IMR-90 (cell line): ENCODE results near the gene LIMS2. TPM values are rescaled to one million over a fixed set of nuclear protein-coding genes. Genes with fewer than 3 reads are reported as not detected.

Source experiments
- ATAC-seq: fragments of 200-7000 bp; cut with Tn5 transposase; 2 replicates; pipeline ENCODE4 v1.9.1; 2020; ENCODE audit warnings: low read depth, mild to moderate bottlenecking, moderate library complexity
- BruUV-seq: library from RNA; stranded (reverse); fragments of 400-500 nt; replicated peaks from 2 replicates; lab custom pipeline; 2021; lab: Mats Ljungman, UMichigan
- CTCF ChIA-PET: fragments of 300-600 bp; formaldehyde crosslinking; extraction: SDS; loops from one replicate; lab custom pipeline; 2021; ENCODE audit warnings: antibody characterized with exemption; lab: Yijun Ruan, JAX
- POLR2A ChIA-PET: fragments of 300-600 bp; sonication (Branson Sonifier 250); formaldehyde crosslinking; loops from one replicate; lab custom pipeline; 2022; ENCODE audit warnings: antibody characterized with exemption; ENCODE audit not compliant: unreplicated experiment; lab: Charles Lee
- DNase-seq: peaks from one replicate; pipeline ENCODE4 v3.0.0; 2013
- H2AFZ ChIP-seq: replicated peaks from 2 replicates; pipeline ENCODE3; 2013; ENCODE audit warnings: low read length, mild to moderate bottlenecking; ENCODE audit not compliant: poor library complexity
- H2AK5ac ChIP-seq: 2 replicates; pipeline ENCODE4 v1.6.1; 2013; ENCODE audit warnings: low read depth, low read length, inconsistent platforms
- H2AK9ac ChIP-seq: replicated peaks from 2 replicates; pipeline ENCODE3; 2013; ENCODE audit warnings: mild to moderate bottlenecking, low read depth, low read length, moderate library complexity; ENCODE audit not compliant: poor library complexity
- H2BK120ac ChIP-seq: 2 replicates; pipeline ENCODE4 v1.6.1; 2013; ENCODE audit warnings: low read depth, low read length, inconsistent platforms
- H2BK15ac ChIP-seq: 3 replicates; pipeline ENCODE4 v1.6.1; 2013; ENCODE audit warnings: low read depth, low read length, inconsistent platforms
- H2BK20ac ChIP-seq: 2 replicates; pipeline ENCODE4 v1.6.1; 2013; ENCODE audit warnings: low read depth, mild to moderate bottlenecking, inconsistent platforms, low read length, moderate library complexity
- H2BK5ac ChIP-seq: 2 replicates; pipeline ENCODE4 v1.6.1; 2013; ENCODE audit warnings: mild to moderate bottlenecking, low read depth, low read length, inconsistent platforms; ENCODE audit not compliant: poor library complexity, severe bottlenecking
- H3K14ac ChIP-seq: replicated peaks from 2 replicates; pipeline ENCODE4 v1.6.1; 2013; ENCODE audit warnings: low read depth, low read length, inconsistent platforms
- H3K18ac ChIP-seq: 2 replicates; pipeline ENCODE4 v1.6.1; 2013; ENCODE audit warnings: low read depth, low read length, control low read depth
- H3K23ac ChIP-seq: 2 replicates; pipeline ENCODE4 v1.6.1; 2013; ENCODE audit warnings: low read depth, low read length, inconsistent platforms
- H3K27ac ChIP-seq: 2 replicates; pipeline ENCODE4 v1.5.1; 2013; ENCODE audit warnings: mild to moderate bottlenecking, control low read depth, low read length; ENCODE audit not compliant: insufficient read depth
- H3K27me3 ChIP-seq: 2 replicates; pipeline ENCODE4 v1.6.1; 2013; ENCODE audit warnings: low read length; ENCODE audit not compliant: control insufficient read depth, insufficient read depth
- H3K36me3 ChIP-seq: 2 replicates; pipeline ENCODE4 v1.6.1; 2013; ENCODE audit warnings: low read length, mixed read lengths; ENCODE audit not compliant: control insufficient read depth, insufficient read depth
- H3K4ac ChIP-seq: 2 replicates; pipeline ENCODE4 v1.6.1; 2013; ENCODE audit warnings: low read depth, low read length, inconsistent platforms
- H3K4me1 ChIP-seq: 2 replicates; pipeline ENCODE4 v1.6.1; 2013; ENCODE audit warnings: low read length, mixed read lengths; ENCODE audit not compliant: control insufficient read depth, insufficient read depth
- H3K4me2 ChIP-seq: 2 replicates; pipeline ENCODE4 v1.6.1; 2013; ENCODE audit warnings: low read depth, mild to moderate bottlenecking, control low read depth, low read length, moderate library complexity
- H3K4me3 ChIP-seq: 2 replicates; pipeline ENCODE4 v1.5.1; 2013; ENCODE audit warnings: low read depth, mild to moderate bottlenecking, control low read depth, low read length, moderate library complexity; ENCODE audit not compliant: insufficient read depth
- H3K56ac ChIP-seq: 2 replicates; pipeline ENCODE4 v1.6.1; 2013; ENCODE audit warnings: low read length, inconsistent platforms; ENCODE audit not compliant: insufficient read depth; ENCODE audit errors: extremely low read depth
- H3K79me1 ChIP-seq, 2 experiments: 2 replicates each; pipeline ENCODE4 v1.6.1; 2013; ENCODE audit warnings: low read length in 2 of 2, inconsistent platforms in 1 of 2, low read depth in 1 of 2
- H3K9ac ChIP-seq: 2 replicates; pipeline ENCODE4 v1.6.1; 2013; ENCODE audit warnings: low read depth, low read length, control low read depth
- H3K9me1 ChIP-seq: 2 replicates; pipeline ENCODE4 v1.6.1; 2013; ENCODE audit warnings: low read length, inconsistent platforms; ENCODE audit not compliant: insufficient read depth
- H3K9me3 ChIP-seq: 2 replicates; pipeline ENCODE4 v1.6.1; 2013; ENCODE audit warnings: low read length; ENCODE audit not compliant: control insufficient read depth, insufficient read depth
- H4K20me1 ChIP-seq: 2 replicates; pipeline ENCODE4 v1.6.1; 2013; ENCODE audit warnings: low read length, inconsistent platforms; ENCODE audit not compliant: insufficient read depth
- H4K5ac ChIP-seq: 2 replicates; pipeline ENCODE4 v1.6.1; 2013; ENCODE audit warnings: mild to moderate bottlenecking, low read depth, low read length, control low read depth
- H4K8ac ChIP-seq, 2 experiments: 2 replicates each; pipeline ENCODE4 v1.6.1; 2013; ENCODE audit warnings: low read depth in 2 of 2, low read length in 2 of 2, control low read depth in 1 of 2, inconsistent platforms in 1 of 2
- H4K91ac ChIP-seq: 2 replicates; pipeline ENCODE4 v1.6.1; 2013; ENCODE audit warnings: low read depth, low read length, inconsistent platforms; ENCODE audit not compliant: insufficient read depth
- CEBPB ChIP-seq: IDR thresholded peaks from 2 replicates; pipeline ENCODE4 v1.6.1; 2012; ENCODE audit warnings: low read depth, low read length, improper control_type of control experiment
- CHD1 ChIP-seq: IDR thresholded peaks from 2 replicates; pipeline ENCODE4 v1.6.1; 2012; ENCODE audit warnings: low read depth, low read length, improper control_type of control experiment
- NFE2L2 ChIP-seq: fragments of 150-350 bp; IDR thresholded peaks from 2 replicates; pipeline ENCODE4 v1.6.1; 2016; ENCODE audit warnings: low read depth, mild to moderate bottlenecking, low read length
- POLR2A ChIP-seq: IDR thresholded peaks from 2 replicates; pipeline ENCODE4 v1.6.1; 2012; ENCODE audit warnings: mild to moderate bottlenecking, low read depth, low read length
- RAD21 ChIP-seq: IDR thresholded peaks from 2 replicates; pipeline ENCODE4 v1.6.1; 2012; ENCODE audit warnings: low read length, improper control_type of control experiment
- WGBS, 2 experiments: methylation state at CpG; one replicate each; pipeline versions ENCODE4 v1.1.5 to v1.1.7; 2013; ENCODE audit warnings: missing lambda C conversion rate in 2 of 2; ENCODE audit not compliant: insufficient read length in 1 of 2; ENCODE audit errors: extremely low coverage in 2 of 2; 5-methylcytosine and 5-hydroxymethylcytosine counted together
- dilution Hi-C: fragments of 300-500 bp; cut with HindIII; formaldehyde crosslinking; loops from one replicate; pipeline ENCODE4 v1.14.3; 2018; ENCODE audit warnings: low sequenced_read_pairs; ENCODE audit not compliant: unreplicated experiment
- in situ Hi-C: fragments of 300-500 bp; cut with MboI; formaldehyde crosslinking; loops from 3 replicates; pipeline ENCODE4 v1.14.3; 2019; ENCODE audit warnings: low sequenced_read_pairs, inconsistent platforms, mixed read lengths
- intact Hi-C: fragments of 100-400 bp; cut with micrococcal nuclease; formaldehyde crosslinking; loops from 2 replicates; pipeline ENCODE4 v1.10.0; 2022
- polyA plus RNA-seq, 3 experiments: library from polyadenylated mRNA; depleted of rRNA; stranded (reverse); fragments of >200 nt; gene quantifications; 2 replicates each; pipeline ENCODE4 v1.2.3, GENCODE V29; 2012; ENCODE audit warnings: low replicate concordance in 1 of 3
- total RNA-seq: library from RNA; depleted of rRNA; stranded (reverse); fragments of >200 nt; gene quantifications from 2 replicates; pipeline ENCODE4 v1.2.3, GENCODE V29; 2012
- TF ChIP-seq, protein P1 (sequence below): conservative IDR thresholded peaks from 2 replicates; pipeline ENCODE4 v1.5.1; 2012; ENCODE audit warnings: mild to moderate bottlenecking, low read depth, low read length, improper control_type of control experiment

The LIMS2 gene
- total and polyA plus RNA-seq, 2 of the 4 experiments (the other 2 are of a cell fraction), result 1.3 to 18.8 TPM

DNA sequence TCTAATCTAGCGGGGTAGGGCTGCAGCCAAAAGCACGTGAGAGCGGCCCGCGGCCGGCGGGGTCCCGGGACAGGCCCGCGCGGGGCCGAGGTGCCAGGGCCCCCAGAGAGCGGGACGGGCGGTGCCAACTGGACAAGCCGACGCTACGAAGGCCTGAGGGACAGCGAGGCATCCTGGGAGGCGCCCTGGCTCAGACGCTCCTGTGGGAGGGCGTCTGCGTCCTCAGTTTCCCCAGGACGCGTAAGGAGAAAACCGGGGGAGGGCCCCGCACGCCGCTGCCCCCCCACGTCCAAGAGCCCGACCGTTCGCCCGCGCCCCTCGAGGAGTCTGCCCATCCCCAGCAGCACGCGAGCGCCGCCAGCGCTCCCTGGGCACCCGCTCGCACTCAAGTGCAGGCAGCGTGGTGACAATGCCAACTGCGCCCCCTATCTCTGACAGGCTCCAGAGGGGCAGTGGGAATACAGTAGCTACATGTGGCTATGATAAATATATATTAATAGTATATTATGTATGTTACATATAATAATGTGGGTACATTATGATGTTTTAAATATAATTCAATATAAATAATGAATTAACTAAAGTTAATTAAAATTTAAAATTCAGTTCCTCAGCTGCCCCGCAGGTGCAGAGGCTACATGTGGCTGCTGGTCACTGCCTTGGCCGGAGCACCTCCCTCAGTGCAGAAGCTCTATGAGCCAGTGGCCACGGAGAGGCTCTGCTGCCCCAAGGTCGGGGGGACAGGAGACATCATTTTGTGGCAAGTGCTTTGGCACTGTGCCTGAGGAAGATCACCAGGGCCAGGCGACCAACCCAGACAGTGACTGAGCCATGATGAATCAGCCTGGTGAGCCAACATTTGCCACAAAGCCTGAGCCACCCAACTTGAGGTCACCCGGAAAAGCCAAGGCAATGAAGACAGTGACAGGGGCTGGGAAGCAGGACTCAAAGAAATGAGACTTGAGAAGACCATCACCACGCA is 20.5 kb upstream of the LIMS2 start:
- Histone ChIP-seq H2BK20ac (no peak overlapping the region), H3K36me3 (no peaks in the 10 kb centered on the region), H3K4me3 (peak overlapping the region; percentile 33), H3K9me3 (peaks cover 3% of the 10 kb centered on the region), H4K8ac (no peak overlapping the region), H3K9me1 (peaks cover 9% of the 10 kb centered on the region), H4K20me1 (no peaks in the 10 kb centered on the region), H2BK5ac (no peak overlapping the region), H3K27ac (no peak overlapping the region), H3K56ac (no peak overlapping the region), H3K4me1 (0 out of 2 replicates have a peak, but pooled peaks cover 2% of the 10 kb centered on the region), H2AK9ac (peak overlapping the region; percentile 23), H3K4ac (no peak overlapping the region), H3K18ac (no peak overlapping the region), H3K23ac (no peak overlapping the region; the same call in 1 of the 2 replicates), H4K5ac (no peak overlapping the region), H3K79me1 (peaks cover 0 to 9% of the 10 kb centered on the region in 2 experiments; a peak in 2 of 4 replicates), H2AFZ (peak overlapping the region; percentile 84), H3K27me3 (no peaks in the 10 kb centered on the region), H2BK15ac (no peak overlapping the region), H3K4me2 (peak overlapping the region; percentile 10), H2AK5ac (no peak overlapping the region), H2BK120ac (no peak overlapping the region), H4K91ac (0 out of 2 replicates have a peak overlapping the region, but pooled peaks have one; percentile 26), H3K9ac (no peak overlapping the region), H3K14ac (no peak overlapping the region)
- ChIA-PET POLR2A (no interaction called here), CTCF (no interaction called here)
- dilution Hi-C loops, result no loop called here
- TF ChIP-seq CEBPB, result peak; percentile 27; the same call in 1 of the 2 replicates
- no peak for TF ChIP-seq POLR2A
- TF ChIP-seq, protein P1, sequence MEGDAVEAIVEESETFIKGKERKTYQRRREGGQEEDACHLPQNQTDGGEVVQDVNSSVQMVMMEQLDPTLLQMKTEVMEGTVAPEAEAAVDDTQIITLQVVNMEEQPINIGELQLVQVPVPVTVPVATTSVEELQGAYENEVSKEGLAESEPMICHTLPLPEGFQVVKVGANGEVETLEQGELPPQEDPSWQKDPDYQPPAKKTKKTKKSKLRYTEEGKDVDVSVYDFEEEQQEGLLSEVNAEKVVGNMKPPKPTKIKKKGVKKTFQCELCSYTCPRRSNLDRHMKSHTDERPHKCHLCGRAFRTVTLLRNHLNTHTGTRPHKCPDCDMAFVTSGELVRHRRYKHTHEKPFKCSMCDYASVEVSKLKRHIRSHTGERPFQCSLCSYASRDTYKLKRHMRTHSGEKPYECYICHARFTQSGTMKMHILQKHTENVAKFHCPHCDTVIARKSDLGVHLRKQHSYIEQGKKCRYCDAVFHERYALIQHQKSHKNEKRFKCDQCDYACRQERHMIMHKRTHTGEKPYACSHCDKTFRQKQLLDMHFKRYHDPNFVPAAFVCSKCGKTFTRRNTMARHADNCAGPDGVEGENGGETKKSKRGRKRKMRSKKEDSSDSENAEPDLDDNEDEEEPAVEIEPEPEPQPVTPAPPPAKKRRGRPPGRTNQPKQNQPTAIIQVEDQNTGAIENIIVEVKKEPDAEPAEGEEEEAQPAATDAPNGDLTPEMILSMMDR, result peak; percentile 50
- no peak for TF ChIP-seq NFE2L2
- no peak for TF ChIP-seq CHD1
- peak; percentile 43; the same call in 1 of the 2 replicates for TF ChIP-seq RAD21
- DNase-seq, result peak; percentile 40
- in situ Hi-C loops, result no loop called here
- ATAC-seq, result peak; percentile 94
- WGBS, 2 experiments, result 48% methylated on average over 19 of the region's 52 CpGs; no CpG with 5 or more reads in 1 of the 2 experiments
- intact Hi-C loops, result loop anchor here (1.0 kb wide), 1 partner anchor 104 kb away; no protein-coding TSS in a partner anchor
- BruUV-seq, result no TSS peak
